Cardiac muscle cell (in vitro differentiated cells and primary cell): Measurements from ENCODE around the gene CHMP3. TPM values are rescaled to one million over a fixed set of nuclear protein-coding genes. Genes with fewer than 3 reads are reported as not detected.

Source experiments
- DNase-seq, 2 donors: peaks; one replicate each; pipeline versions ENCODE4 v3.0.0 to v3.0.0-alpha.2; 2010 to 2017; ENCODE audit warnings: low read depth in 1 of 2, low spot score in 1 of 2
- H3K27ac ChIP-seq: fragments of 200-600 bp; sonication (generic); 2 replicates; pipeline ENCODE4 v1.5.1; 2016
- H3K27me3 ChIP-seq: fragments of 200-600 bp; sonication (generic); 2 replicates; pipeline ENCODE4 v1.6.0; 2016; ENCODE audit warnings: control low read depth
- H3K36me3 ChIP-seq: fragments of 200-600 bp; sonication (generic); 2 replicates; pipeline ENCODE4 v1.5.1; 2016; ENCODE audit warnings: control low read depth
- H3K4me1 ChIP-seq: fragments of 200-600 bp; sonication (generic); 2 replicates; pipeline ENCODE4 v1.8.1; 2017; ENCODE audit warnings: low read depth, mild to moderate bottlenecking, mixed run types
- H3K4me3 ChIP-seq: fragments of 200-600 bp; sonication (generic); 2 replicates; pipeline ENCODE4 v1.5.1; 2016; ENCODE audit warnings: mild to moderate bottlenecking
- H3K9me3 ChIP-seq: fragments of 200-600 bp; sonication (generic); 2 replicates; pipeline ENCODE4 v1.5.1; 2017; ENCODE audit warnings: low read depth, mild to moderate bottlenecking, control low read depth
- CTCF ChIP-seq: IDR thresholded peaks from 2 replicates; pipeline ENCODE4 v1.5.1; 2012; ENCODE audit warnings: low read depth, mild to moderate bottlenecking, low read length
- polyA plus RNA-seq: library from polyadenylated mRNA; unstranded; fragments of >200 nt; fragmentation: Nextera tagmentation; extraction: Ambion mirVana; gene quantifications from 2 replicates; pipeline ENCODE4 v1.2.1, GENCODE V29; 2016
- total RNA-seq: library from RNA; depleted of rRNA; stranded (reverse); fragments of >200 nt; gene quantifications from 2 replicates; pipeline ENCODE4 v1.2.3, GENCODE V29; 2016

CHMP3 gene
- total and polyA plus RNA-seq, 2 experiments from 2014 or later: 31.1 to 47.4 TPM

GRCh38 chr2:86468162-86469033 lies 94.8 kb downstream of the CHMP3 start:
- no peak for TF ChIP-seq CTCF
- DNase-seq: no peak
- no peaks in the 10 kb centered on the region for H3K9me3 ChIP-seq
- peak overlapping the region; percentile 58 for H3K27ac ChIP-seq
- H3K27me3 ChIP-seq: no peaks in the 10 kb centered on the region
- H3K36me3 ChIP-seq: peaks cover 91% of the 10 kb centered on the region
- H3K4me3 ChIP-seq: no peak overlapping the region
- peaks cover 3% of the 10 kb centered on the region for H3K4me1 ChIP-seq

- Histone ChIP-seq H3K9me3 (no peaks in the 10 kb centered on the region), H3K27me3 (no peaks in the 10 kb centered on the region), H3K4me1 (peaks cover 3% of the 10 kb centered on the region), H3K27ac (no peak overlapping the region), H3K4me3 (no peak overlapping the region), H3K36me3 (peaks cover 91% of the 10 kb centered on the region)
- no peak for TF ChIP-seq CTCF
- DNase-seq: no peak
Measured at GRCh38 chr2:86466306-86466705, 96.9 kb downstream of the CHMP3 start.

- Histone ChIP-seq H3K4me1 (peaks cover 3% of the 10 kb centered on the region), H3K27me3 (no peaks in the 10 kb centered on the region), H3K9me3 (no peaks in the 10 kb centered on the region), H3K27ac (no peak overlapping the region), H3K4me3 (no peak overlapping the region), H3K36me3 (peaks cover 92% of the 10 kb centered on the region)
- no peak for TF ChIP-seq CTCF
- no peak for DNase-seq
Measured at GRCh38 chr2:86464652-86465051, 98.6 kb downstream of the CHMP3 start.

GRCh38 chr2:86461042-86461743 lies 102.0 kb downstream of the CHMP3 start:
- no peak for TF ChIP-seq CTCF
- Histone ChIP-seq H3K36me3 (peaks cover 86% of the 10 kb centered on the region), H3K4me3 (no peak overlapping the region), H3K9me3 (no peaks in the 10 kb centered on the region), H3K27me3 (no peaks in the 10 kb centered on the region), H3K4me1 (no peaks in the 10 kb centered on the region), H3K27ac (no peak overlapping the region)
- no peak for DNase-seq

GRCh38 chr2:86455181-86455580 lies 108.1 kb downstream of the CHMP3 start:
- H3K36me3 ChIP-seq: peaks cover 82% of the 10 kb centered on the region
- no peaks in the 10 kb centered on the region for H3K27me3 ChIP-seq
- no peaks in the 10 kb centered on the region for H3K4me1 ChIP-seq
- no peak for TF ChIP-seq CTCF
- H3K4me3 ChIP-seq: no peak overlapping the region
- no peaks in the 10 kb centered on the region for H3K9me3 ChIP-seq
- DNase-seq: no peak
- H3K27ac ChIP-seq: no peak overlapping the region
